Tibial nerve (tissue), 4 donors: Measurements from ENCODE around the gene TSNAXIP1.

Experiments used
- EP300 ChIP-seq, 2 donors: sonication (generic); formaldehyde crosslinking; IDR thresholded peaks; one replicate each; pipeline ENCODE4 v1.6.1; 2017; ENCODE audit warnings: antibody characterized with exemption in 2 of 2, mild to moderate bottlenecking in 1 of 2
- TF ChIP-seq, protein P1 (sequence below), 5 experiments: fragments of 200-600 bp in 3 of 5; fragments of 450-650 bp in 2 of 5; sonication (generic) in 3 of 5; IDR thresholded peaks; one replicate each; pipeline ENCODE4 v1.5.1; 2016 to 2019; ENCODE audit warnings: antibody characterized with exemption in 5 of 5, mild to moderate bottlenecking in 3 of 5, moderate library complexity in 2 of 5

- TF ChIP-seq, protein P1, sequence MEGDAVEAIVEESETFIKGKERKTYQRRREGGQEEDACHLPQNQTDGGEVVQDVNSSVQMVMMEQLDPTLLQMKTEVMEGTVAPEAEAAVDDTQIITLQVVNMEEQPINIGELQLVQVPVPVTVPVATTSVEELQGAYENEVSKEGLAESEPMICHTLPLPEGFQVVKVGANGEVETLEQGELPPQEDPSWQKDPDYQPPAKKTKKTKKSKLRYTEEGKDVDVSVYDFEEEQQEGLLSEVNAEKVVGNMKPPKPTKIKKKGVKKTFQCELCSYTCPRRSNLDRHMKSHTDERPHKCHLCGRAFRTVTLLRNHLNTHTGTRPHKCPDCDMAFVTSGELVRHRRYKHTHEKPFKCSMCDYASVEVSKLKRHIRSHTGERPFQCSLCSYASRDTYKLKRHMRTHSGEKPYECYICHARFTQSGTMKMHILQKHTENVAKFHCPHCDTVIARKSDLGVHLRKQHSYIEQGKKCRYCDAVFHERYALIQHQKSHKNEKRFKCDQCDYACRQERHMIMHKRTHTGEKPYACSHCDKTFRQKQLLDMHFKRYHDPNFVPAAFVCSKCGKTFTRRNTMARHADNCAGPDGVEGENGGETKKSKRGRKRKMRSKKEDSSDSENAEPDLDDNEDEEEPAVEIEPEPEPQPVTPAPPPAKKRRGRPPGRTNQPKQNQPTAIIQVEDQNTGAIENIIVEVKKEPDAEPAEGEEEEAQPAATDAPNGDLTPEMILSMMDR (IDR thresholded peaks at IDR 0.05) = no peak
- TF ChIP-seq EP300 (IDR thresholded peaks at IDR 0.05) = no peak
Observed at GRCh38 chr16:67873435-67874370, 67.0 kb downstream of the TSNAXIP1 start.
